Panc1 (cell line): Measurements from ENCODE around the gene GRID1. TPM values are rescaled to one million over a fixed set of nuclear protein-coding genes. Genes with fewer than 3 reads are reported as not detected.

ENCODE experiments used
- ATAC-seq: fragments of 200-7000 bp; cut with Tn5 transposase; 2 replicates; pipeline ENCODE4 v1.9.1; 2020; ENCODE audit warnings: mild to moderate bottlenecking, moderate library complexity
- BruUV-seq: library from RNA; stranded (reverse); fragments of 400-500 nt; replicated peaks from 2 replicates; lab custom pipeline; 2021; lab: Mats Ljungman, UMichigan
- CTCF ChIA-PET: fragments of 300-600 bp; sonication (Branson Sonifier 250); formaldehyde crosslinking; loops from one replicate; lab custom pipeline; 2022; ENCODE audit warnings: antibody characterized with exemption; lab: Charles Lee
- POLR2A ChIA-PET: fragments of 300-600 bp; sonication (Branson Sonifier 250); formaldehyde crosslinking; loops from one replicate; lab custom pipeline; 2022; ENCODE audit warnings: antibody characterized with exemption; lab: Charles Lee
- DNase-seq: peaks from one replicate; pipeline ENCODE4 v3.0.0-alpha.2; 2010; ENCODE audit warnings: low read depth, low spot score
- H3K27ac ChIP-seq: 2 replicates; pipeline ENCODE4 v1.5.1; 2011; ENCODE audit warnings: mild to moderate bottlenecking, low read length, inconsistent platforms
- H3K27me3 ChIP-seq: fragments of 200-500 bp; sonication (Bioruptor generic); 2 replicates; pipeline ENCODE4 v1.6.0; 2014; ENCODE audit warnings: low read length, inconsistent platforms; ENCODE audit not compliant: control insufficient read depth, insufficient read depth
- H3K36me3 ChIP-seq: fragments of 200-500 bp; sonication (Bioruptor generic); 2 replicates; pipeline ENCODE4 v1.5.1; 2014; ENCODE audit warnings: inconsistent platforms, mild to moderate bottlenecking, low read length, moderate library complexity; ENCODE audit not compliant: control insufficient read depth, insufficient read depth
- H3K4me1 ChIP-seq: 2 replicates; pipeline ENCODE4 v1.5.1; 2011; ENCODE audit warnings: inconsistent platforms, mild to moderate bottlenecking, low read length, moderate library complexity; ENCODE audit not compliant: control insufficient read depth, insufficient read depth
- H3K4me3 ChIP-seq, 2 experiments: 2 replicates each; pipeline ENCODE4 v1.5.1; 2011 to 2012; ENCODE audit warnings: low read depth in 2 of 2, low read length in 2 of 2, mild to moderate bottlenecking in 2 of 2, inconsistent platforms in 1 of 2, moderate library complexity in 1 of 2
- H3K9me3 ChIP-seq: fragments of 200-500 bp; sonication (Bioruptor generic); 2 replicates; pipeline ENCODE4 v1.5.1; 2014; ENCODE audit warnings: low read depth, mild to moderate bottlenecking, inconsistent platforms, low read length, moderate library complexity; ENCODE audit not compliant: control insufficient read depth, insufficient read depth
- CTCF ChIP-seq: fragments of 450-650 bp; IDR thresholded peaks from 2 replicates; pipeline ENCODE4 v1.5.1; 2017; ENCODE audit warnings: mild to moderate bottlenecking
- POLR2AphosphoS5 ChIP-seq: IDR thresholded peaks from 2 replicates; pipeline ENCODE4 v1.6.1; 2012; ENCODE audit warnings: mild to moderate bottlenecking, low read depth, low read length, moderate library complexity
- REST ChIP-seq, 2 experiments: IDR thresholded peaks; 2 replicates each; pipeline ENCODE4 v1.6.1; 2011 to 2012; ENCODE audit warnings: low read depth in 2 of 2, control low read depth in 1 of 2, low read length in 1 of 2, mild to moderate bottlenecking in 1 of 2, moderate library complexity in 1 of 2; ENCODE audit not compliant: insufficient read depth in 1 of 2
- SIN3A ChIP-seq: IDR thresholded peaks from 2 replicates; pipeline ENCODE4 v1.6.1; 2012; ENCODE audit warnings: low read depth, mild to moderate bottlenecking, low read length, moderate library complexity, borderline replicate concordance; ENCODE audit not compliant: insufficient read depth
- TCF7L2 ChIP-seq: IDR thresholded peaks from 2 replicates; pipeline ENCODE4 v1.6.1; 2011; ENCODE audit warnings: mild to moderate bottlenecking, low read depth, low read length, inconsistent platforms
- in situ Hi-C: cut with HindIII; loops from 2 replicates; pipeline ENCODE4 v1.10.0; 2016; ENCODE audit warnings: low sequenced_read_pairs, low pct_unique_long_range_greater_than_20kb
- intact Hi-C: fragments of 100-400 bp; cut with micrococcal nuclease; formaldehyde crosslinking; loops from one replicate; pipeline ENCODE4 v1.10.0; 2022; ENCODE audit not compliant: unreplicated experiment
- total RNA-seq: library from RNA; stranded (reverse); gene quantifications from one replicate; pipeline ENCODE4 v1.2.1, GENCODE V29; 2021; ENCODE audit not compliant: unreplicated experiment

The GRID1 gene
- total RNA-seq, 1 experiment from 2014 or later: 2.3 TPM

- Histone ChIP-seq H3K9me3 (no peaks in the 10 kb centered on the region; the same call in 1 of the 2 replicates), H3K27ac (no peak overlapping the region), H3K27me3 (no peaks in the 10 kb centered on the region), H3K4me1 (no peaks in the 10 kb centered on the region; the same call in 1 of the 2 replicates), H3K4me3 (no peak overlapping the region), H3K36me3 (no peaks in the 10 kb centered on the region)
- no peak for TF ChIP-seq POLR2AphosphoS5
- TF ChIP-seq TCF7L2: no peak
- no peak for TF ChIP-seq REST (IDR thresholded peaks at IDR 0.05; ENCODE audit: insufficient read depth in 1 of 2, low read depth in 2 of 2, low read length in 1 of 2)
- POLR2A ChIA-PET: no interaction called here
- in situ Hi-C loops: no loop called here
- DNase-seq (no peak), ATAC-seq (no peak)
- no TSS peak for BruUV-seq
- intact Hi-C loops: no loop called here
- CTCF ChIA-PET: no interaction called here
Measured at GRCh38 chr10:85604884-85605283, 761.7 kb downstream of the GRID1 start.

GRCh38 chr10:85604136-85604725, 762.4 kb downstream of the GRID1 start:
- CTCF ChIA-PET: no interaction called here
- intact Hi-C loops: no loop called here
- TF ChIP-seq POLR2AphosphoS5 (no peak), CTCF (no peak), REST (IDR thresholded peaks at IDR 0.05; ENCODE audit: insufficient read depth in 1 of 2, low read depth in 2 of 2, low read length in 1 of 2) (no peak), TCF7L2 (no peak), SIN3A (no peak)

More at GRCh38 chr10:85604136-85604725, 762.4 kb downstream of the GRID1 start:
- Histone ChIP-seq H3K36me3 (no peaks in the 10 kb centered on the region), H3K27ac (no peak overlapping the region), H3K9me3 (no peaks in the 10 kb centered on the region; the same call in 1 of the 2 replicates), H3K4me1 (no peaks in the 10 kb centered on the region; the same call in 1 of the 2 replicates), H3K27me3 (no peaks in the 10 kb centered on the region), H3K4me3 (no peak overlapping the region)
- ATAC-seq: no peak
- in situ Hi-C loops: no loop called here
- POLR2A ChIA-PET: no interaction called here
- no TSS peak for BruUV-seq
- DNase-seq: no peak
